IPS-18a (cell line): ENCODE data around the gene PHKG2.

Experiments
- H3K27ac ChIP-seq: one replicate; pipeline ENCODE4 v1.5.1; 2013; ENCODE audit warnings: low read length
- H3K27me3 ChIP-seq: one replicate; pipeline ENCODE4 v1.6.1; 2013; ENCODE audit warnings: mild to moderate bottlenecking, low read length; ENCODE audit not compliant: control insufficient read depth, insufficient read depth
- H3K36me3 ChIP-seq: one replicate; pipeline ENCODE4 v1.6.1; 2013; ENCODE audit warnings: low read depth, low read length; ENCODE audit not compliant: control insufficient read depth
- H3K4me1 ChIP-seq: one replicate; pipeline ENCODE4 v1.6.1; 2013; ENCODE audit warnings: low read depth, low read length; ENCODE audit not compliant: control insufficient read depth
- H3K4me3 ChIP-seq: one replicate; pipeline ENCODE4 v1.5.1; 2013; ENCODE audit warnings: low read length
- H3K9ac ChIP-seq: one replicate; pipeline ENCODE4 v1.6.1; 2013; ENCODE audit warnings: mild to moderate bottlenecking, low read length, moderate library complexity
- H3K9me3 ChIP-seq: one replicate; pipeline ENCODE4 v1.6.1; 2013; ENCODE audit warnings: low read depth, low read length; ENCODE audit not compliant: control insufficient read depth

The PHKG2 gene

GRCh38 chr16:30720086-30720485, 28.1 kb upstream of the PHKG2 start:
- H3K27ac ChIP-seq = no peak overlapping the region
- no peaks in the 10 kb centered on the region for H3K9me3 ChIP-seq
- no peaks in the 10 kb centered on the region for H3K27me3 ChIP-seq
- no peaks in the 10 kb centered on the region for H3K4me1 ChIP-seq
- peaks cover 89% of the 10 kb centered on the region for H3K36me3 ChIP-seq
- no peak overlapping the region for H3K9ac ChIP-seq
- no peak overlapping the region for H3K4me3 ChIP-seq

- no peak overlapping the region for H3K4me3 ChIP-seq
- no peaks in the 10 kb centered on the region for H3K4me1 ChIP-seq
- H3K27ac ChIP-seq = no peak overlapping the region
- no peak overlapping the region for H3K9ac ChIP-seq
- no peaks in the 10 kb centered on the region for H3K27me3 ChIP-seq
- H3K36me3 ChIP-seq = peaks cover 92% of the 10 kb centered on the region
- no peaks in the 10 kb centered on the region for H3K9me3 ChIP-seq
Measured at GRCh38 chr16:30720694-30721093, 27.5 kb upstream of the PHKG2 start.

GRCh38 chr16:30721167-30721566, 27.1 kb upstream of the PHKG2 start:
- Histone ChIP-seq H3K36me3 (peaks cover 92% of the 10 kb centered on the region), H3K27me3 (no peaks in the 10 kb centered on the region), H3K4me3 (no peak overlapping the region), H3K4me1 (no peaks in the 10 kb centered on the region), H3K27ac (no peak overlapping the region), H3K9ac (no peak overlapping the region), H3K9me3 (no peaks in the 10 kb centered on the region)

- Histone ChIP-seq H3K9ac (no peak overlapping the region), H3K27ac (no peak overlapping the region), H3K9me3 (no peaks in the 10 kb centered on the region), H3K4me3 (no peak overlapping the region), H3K4me1 (no peaks in the 10 kb centered on the region), H3K36me3 (peaks cover 90% of the 10 kb centered on the region), H3K27me3 (no peaks in the 10 kb centered on the region)
Measured at GRCh38 chr16:30721606-30722005, 26.6 kb upstream of the PHKG2 start.

- Histone ChIP-seq H3K4me1 (no peaks in the 10 kb centered on the region), H3K27ac (no peak overlapping the region), H3K27me3 (no peaks in the 10 kb centered on the region), H3K4me3 (no peak overlapping the region), H3K36me3 (peaks cover 82% of the 10 kb centered on the region), H3K9me3 (no peaks in the 10 kb centered on the region), H3K9ac (no peak overlapping the region)
Measured at GRCh38 chr16:30722443-30722842, 25.8 kb upstream of the PHKG2 start.

GRCh38 chr16:30722916-30723315, 25.3 kb upstream of the PHKG2 start:
- no peak overlapping the region for H3K27ac ChIP-seq
- H3K27me3 ChIP-seq = no peaks in the 10 kb centered on the region
- H3K9me3 ChIP-seq = no peaks in the 10 kb centered on the region
- H3K36me3 ChIP-seq = peaks cover 77% of the 10 kb centered on the region
- H3K4me1 ChIP-seq = peaks cover under 1% of the 10 kb centered on the region
- no peak overlapping the region for H3K9ac ChIP-seq
- H3K4me3 ChIP-seq = no peak overlapping the region

GRCh38 chr16:30723725-30724355, 24.4 kb upstream of the PHKG2 start:
- Histone ChIP-seq H3K9ac (no peak overlapping the region), H3K27me3 (no peaks in the 10 kb centered on the region), H3K36me3 (peaks cover 77% of the 10 kb centered on the region), H3K4me1 (peaks cover 5% of the 10 kb centered on the region), H3K4me3 (no peak overlapping the region), H3K27ac (no peak overlapping the region), H3K9me3 (no peaks in the 10 kb centered on the region)

- H3K27ac ChIP-seq = no peak overlapping the region
Measured at GRCh38 chr16:30724641-30725417, 23.4 kb upstream of the PHKG2 start.

GRCh38 chr16:30725418-30725792, 22.8 kb upstream of the PHKG2 start:
- Histone ChIP-seq H3K9ac (no peak overlapping the region), H3K4me1 (peaks cover 5% of the 10 kb centered on the region), H3K4me3 (no peak overlapping the region), H3K27ac (no peak overlapping the region), H3K36me3 (peaks cover 80% of the 10 kb centered on the region), H3K9me3 (no peaks in the 10 kb centered on the region), H3K27me3 (no peaks in the 10 kb centered on the region)

More at GRCh38 chr16:30724641-30725417, 23.4 kb upstream of the PHKG2 start:
- Histone ChIP-seq H3K4me3 (no peak overlapping the region), H3K9me3 (no peaks in the 10 kb centered on the region), H3K27me3 (no peaks in the 10 kb centered on the region), H3K9ac (no peak overlapping the region), H3K4me1 (peaks cover 5% of the 10 kb centered on the region), H3K36me3 (peaks cover 81% of the 10 kb centered on the region)

- Histone ChIP-seq H3K9me3 (no peaks in the 10 kb centered on the region), H3K27ac (no peak overlapping the region), H3K4me3 (no peak overlapping the region), H3K9ac (no peak overlapping the region), H3K27me3 (no peaks in the 10 kb centered on the region), H3K36me3 (peaks cover 71% of the 10 kb centered on the region), H3K4me1 (peaks cover 5% of the 10 kb centered on the region)
Measured at GRCh38 chr16:30728321-30728720, 19.9 kb upstream of the PHKG2 start.

- no peak overlapping the region for H3K9ac ChIP-seq
- no peak overlapping the region for H3K4me3 ChIP-seq
Measured at GRCh38 chr16:30728899-30729672, 19.1 kb upstream of the PHKG2 start.

More at GRCh38 chr16:30728899-30729672, 19.1 kb upstream of the PHKG2 start:
- Histone ChIP-seq H3K27me3 (no peaks in the 10 kb centered on the region), H3K9me3 (no peaks in the 10 kb centered on the region), H3K4me1 (peaks cover 5% of the 10 kb centered on the region), H3K27ac (no peak overlapping the region), H3K36me3 (peaks cover 71% of the 10 kb centered on the region)
